ENCODE measurements around the gene TPST2. TPM values are rescaled to one million over a fixed set of nuclear protein-coding genes. Genes with fewer than 3 reads are reported as not detected.

The TPST2 gene
- total RNA-seq, 1 experiment from 2014 or later: 50.1 TPM

GRCh38 chr22:26581026-26581425 is 8.9 kb downstream of the TPST2 start:
- Histone ChIP-seq H2BK120ac (ENCODE audit: low read depth, low read length, poor library complexity, severe bottlenecking) (no peak overlapping the region), H2BK20ac (ENCODE audit: low read depth, low read length, poor library complexity, severe bottlenecking) (no peak overlapping the region), H4K8ac (replicated peaks; ENCODE audit: insufficient read length, low read depth, low read length) (no peak overlapping the region), H4K20me1 (ENCODE audit: control insufficient read depth, insufficient read depth, insufficient read length) (peaks cover 2% of the 10 kb centered on the region), H3K56ac (ENCODE audit: insufficient read length, low read depth, low read length) (no peak overlapping the region), H3K23me2 (ENCODE audit: insufficient read length, low read depth, low read length, poor library complexity, severe bottlenecking) (no peaks in the 10 kb centered on the region), H4K91ac (ENCODE audit: insufficient read length, low read depth, low read length) (no peak overlapping the region), H2BK5ac (ENCODE audit: insufficient read length, low read length) (no peak overlapping the region), H2BK12ac (ENCODE audit: insufficient read length, low read depth, low read length) (no peak overlapping the region), H2BK15ac (ENCODE audit: low read depth, low read length) (no peak overlapping the region), H3K27me3 (ENCODE audit: insufficient read depth, low read length) (no peaks in the 10 kb centered on the region), H3K9ac (ENCODE audit: extremely low read depth, insufficient read length, low read length) (peak overlapping the region; percentile 6), H2AK5ac (ENCODE audit: insufficient read length, low read length) (no peak overlapping the region), H2AFZ (ENCODE audit: low read length) (no peak overlapping the region), H3K23ac (ENCODE audit: insufficient read length, low read depth, low read length) (no peak overlapping the region), H3K4ac (ENCODE audit: low read depth, low read length) (no peak overlapping the region), H3K18ac (ENCODE audit: insufficient read length, low read depth, low read length) (no peak overlapping the region), H4K5ac (ENCODE audit: insufficient read length, low read depth, low read length) (no peak overlapping the region), H3K27ac (ENCODE audit: insufficient read length, low read depth, low read length) (no peak overlapping the region), H3K4me2 (ENCODE audit: insufficient read depth, insufficient read length, low read length) (no peak overlapping the region), H3T11ph (ENCODE audit: low read length) (no peak overlapping the region), H3K79me1 (ENCODE audit: insufficient read depth, low read depth, low read length, poor library complexity, severe bottlenecking) (peaks cover 7% of the 10 kb centered on the region), H3K14ac (ENCODE audit: insufficient read depth, low read length) (no peak overlapping the region), H3K4me1 (ENCODE audit: insufficient read depth, low read length) (peaks cover 19% of the 10 kb centered on the region; the same call in 1 of the 2 replicates), H3K9me3 (ENCODE audit: control insufficient read depth, low read depth, low read length) (no peaks in the 10 kb centered on the region), H3K79me2 (ENCODE audit: insufficient read depth, low read length) (peaks cover 36% of the 10 kb centered on the region; the same call in 1 of the 2 replicates)
- Mint-ChIP-seq H3K27me3 (ENCODE audit: low read depth) (no peaks in the 10 kb centered on the region), H3K4me3 (peak overlapping the region in 1 of 2 experiments; percentile 59; a peak in 4 of 5 replicates), H3K4me1 (peaks cover 66 to 76% of the 10 kb centered on the region in 2 experiments), H3K36me3 (ENCODE audit: insufficient read depth in 1 of 3, low read depth in 3 of 3) (peaks cover 29 to 33% (median 32%) of the 10 kb centered on the region in 3 experiments), H3K27ac (peak overlapping the region; percentile 94 to 99 (median 98)), H3K9me3 (no peaks in the 10 kb centered on the region)
- TF ChIP-seq CTCF (conservative IDR thresholded peaks at IDR 0.05): no peak
- no peak for DNase-seq
- WGBS (ENCODE audit: extremely low coverage, insufficient read length, low lambda C conversion rate): no CpG with 5 or more reads among the region's 1 CpG

Data from H9 (cell line).